WTC11 (cell line): ENCODE data around the gene LARGE1. TPM values are rescaled to one million over a fixed set of nuclear protein-coding genes. Genes with fewer than 3 reads are reported as not detected.

Experiments used
- ATAC-seq: fragments of 200-7000 bp; cut with Tn5 transposase; 2 replicates; pipeline ENCODE4 v1.10.0; 2021; ENCODE audit warnings: mild to moderate bottlenecking, moderate library complexity
- CTCF ChIA-PET: fragments of 300-600 bp; sonication (Branson Sonifier 250); formaldehyde crosslinking; loops from one replicate; lab custom pipeline; 2021; ENCODE audit warnings: antibody characterized with exemption; lab: Charles Lee
- POLR2A ChIA-PET: fragments of 350-600 bp; sonication (Branson Sonifier 250); formaldehyde crosslinking; loops from one replicate; lab custom pipeline; 2021; ENCODE audit warnings: antibody characterized with exemption; lab: Charles Lee
- DNase-seq: peaks from one replicate; pipeline ENCODE4 v3.0.0; 2021; ENCODE audit warnings: low spot score
- H3K27ac Mint-ChIP-seq: 2 replicates; pipeline ENCODE4 v1.8.0; 2021; ENCODE audit warnings: mixed read lengths
- H3K27me3 Mint-ChIP-seq: 2 replicates; pipeline ENCODE4 v1.8.0; 2021; ENCODE audit warnings: low read depth, mild to moderate bottlenecking, moderate library complexity, mixed read lengths
- H3K36me3 Mint-ChIP-seq: 2 replicates; pipeline ENCODE4 v1.8.0; 2021; ENCODE audit warnings: mixed read lengths
- H3K4me1 Mint-ChIP-seq: 2 replicates; pipeline ENCODE4 v1.8.0; 2022; ENCODE audit warnings: mixed read lengths
- H3K4me3 Mint-ChIP-seq: 2 replicates; pipeline ENCODE4 v1.8.0; 2021; ENCODE audit warnings: mild to moderate bottlenecking, moderate library complexity, mixed read lengths
- H3K9me3 Mint-ChIP-seq: 2 replicates; pipeline ENCODE4 v1.8.0; 2021; ENCODE audit warnings: mixed read lengths
- CBFB ChIP-seq: sonication (generic); formaldehyde crosslinking; IDR thresholded peaks from 2 replicates; pipeline ENCODE4 v1.8.1; 2022; ENCODE audit warnings: mild to moderate bottlenecking, low read depth, missing genetic modification reagents
- ESRRA ChIP-seq: sonication (generic); formaldehyde crosslinking; IDR thresholded peaks from 2 replicates; pipeline ENCODE4 v1.8.1; 2022; ENCODE audit warnings: mild to moderate bottlenecking, missing genetic modification reagents, borderline replicate concordance
- ETV6 ChIP-seq: sonication (generic); formaldehyde crosslinking; IDR thresholded peaks from 2 replicates; pipeline ENCODE4 v1.8.1; 2022; ENCODE audit warnings: mild to moderate bottlenecking, missing genetic modification reagents
- FOXP4 ChIP-seq: sonication (generic); formaldehyde crosslinking; IDR thresholded peaks from 2 replicates; pipeline ENCODE4 v1.8.0; 2022; ENCODE audit warnings: mild to moderate bottlenecking, missing genetic modification reagents
- GTF2I ChIP-seq: fragments of 250-450 bp; sonication (Bioruptor Pico); conservative IDR thresholded peaks from 2 replicates; pipeline ENCODE4 v1.4.0; 2021; ENCODE audit warnings: mild to moderate bottlenecking
- HMGA2 ChIP-seq: fragments of 250-450 bp; sonication (Bioruptor Pico); IDR thresholded peaks from 2 replicates; pipeline ENCODE4 v1.4.0; 2021; ENCODE audit warnings: mild to moderate bottlenecking, moderate library complexity
- IRF2 ChIP-seq: sonication (generic); formaldehyde crosslinking; IDR thresholded peaks from 2 replicates; pipeline ENCODE4 v1.8.0; 2022; ENCODE audit warnings: low read depth, missing genetic modification reagents, borderline replicate concordance
- MLX ChIP-seq: sonication (generic); formaldehyde crosslinking; IDR thresholded peaks from 2 replicates; pipeline ENCODE4 v1.8.1; 2023; ENCODE audit warnings: mild to moderate bottlenecking, missing genetic modification reagents, moderate library complexity
- NFATC4 ChIP-seq: fragments of 250-450 bp; sonication (Bioruptor Pico); IDR thresholded peaks from 2 replicates; pipeline ENCODE4 v1.9.0; 2021; ENCODE audit warnings: mild to moderate bottlenecking
- STAT6 ChIP-seq: sonication (generic); formaldehyde crosslinking; conservative IDR thresholded peaks from 2 replicates; pipeline ENCODE4 v1.8.1; 2023; ENCODE audit warnings: mild to moderate bottlenecking, low read depth, missing genetic modification reagents, moderate library complexity
- TEAD1 ChIP-seq: sonication (generic); formaldehyde crosslinking; IDR thresholded peaks from 2 replicates; pipeline ENCODE4 v1.8.0; 2022; ENCODE audit warnings: mild to moderate bottlenecking, missing genetic modification reagents
- TEAD4 ChIP-seq: sonication (generic); formaldehyde crosslinking; IDR thresholded peaks from 2 replicates; pipeline ENCODE4 v1.8.0; 2022; ENCODE audit warnings: mild to moderate bottlenecking, missing genetic modification reagents
- USF2 ChIP-seq: sonication (generic); formaldehyde crosslinking; IDR thresholded peaks from 2 replicates; pipeline ENCODE4 v1.8.1; 2023; ENCODE audit warnings: mild to moderate bottlenecking, missing genetic modification reagents, moderate library complexity
- ZNF121 ChIP-seq: sonication (generic); formaldehyde crosslinking; IDR thresholded peaks from 2 replicates; pipeline ENCODE4 v1.8.0; 2023; ENCODE audit warnings: missing genetic modification reagents
- ZNF263 ChIP-seq: sonication (generic); formaldehyde crosslinking; IDR thresholded peaks from 2 replicates; pipeline ENCODE4 v1.8.1; 2022; ENCODE audit warnings: low read depth, mild to moderate bottlenecking, moderate library complexity, missing genetic modification reagents
- ZNF317 ChIP-seq: sonication (generic); formaldehyde crosslinking; IDR thresholded peaks from 2 replicates; pipeline ENCODE4 v1.8.1; 2023; ENCODE audit warnings: low read depth, mild to moderate bottlenecking, moderate library complexity, missing genetic modification reagents, borderline replicate concordance
- ZNF416 ChIP-seq: fragments of 250-450 bp; sonication (Bioruptor Pico); IDR thresholded peaks from 2 replicates; pipeline ENCODE4 v1.9.0; 2021; ENCODE audit warnings: mild to moderate bottlenecking, inconsistent platforms
- ZNF512 ChIP-seq: sonication (generic); formaldehyde crosslinking; IDR thresholded peaks from 2 replicates; pipeline ENCODE4 v1.8.1; 2022; ENCODE audit warnings: missing genetic modification reagents, borderline replicate concordance
- total RNA-seq: library from RNA; stranded (reverse); gene quantifications from 3 replicates; pipeline ENCODE4 v1.2.3, GENCODE V29; 2021
- TF ChIP-seq, protein P1 (sequence below): sonication (generic); formaldehyde crosslinking; IDR thresholded peaks from 2 replicates; pipeline ENCODE4 v1.8.1; 2022; ENCODE audit warnings: mild to moderate bottlenecking, missing genetic modification reagents, moderate library complexity, borderline replicate concordance
- TF ChIP-seq, protein P2 (sequence below): fragments of 200-600 bp; IDR thresholded peaks from 2 replicates; pipeline ENCODE4 v1.8.0; 2022; ENCODE audit warnings: antibody characterized with exemption
- TF ChIP-seq, protein P3 (sequence below): sonication (generic); formaldehyde crosslinking; IDR thresholded peaks from 2 replicates; pipeline ENCODE4 v1.8.0; 2023; ENCODE audit warnings: missing genetic modification reagents

The LARGE1 gene
- total RNA-seq, 1 experiment from 2014 or later = 72.6 TPM

DNA sequence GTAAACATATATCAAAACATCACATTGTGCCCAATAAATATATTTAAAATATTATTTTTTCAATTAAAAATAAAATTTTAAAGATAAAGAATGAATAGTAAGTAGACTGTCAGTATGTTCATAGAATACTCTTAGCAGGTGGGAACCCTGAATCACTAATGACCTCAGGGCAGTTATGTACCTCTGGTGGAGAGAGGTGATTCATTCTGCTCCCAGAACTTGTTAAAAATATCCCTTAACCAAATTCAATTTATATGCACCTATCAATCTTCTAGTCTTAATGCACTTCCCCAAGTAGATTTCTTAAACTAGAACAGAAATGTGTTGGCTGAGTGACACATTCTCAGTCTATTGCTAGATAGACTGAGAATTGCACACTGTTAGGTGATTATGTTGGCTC is 678.2 kb downstream of the LARGE1 start:
- H3K36me3 Mint-ChIP-seq = no peaks in the 10 kb centered on the region
- no peak overlapping the region for H3K27ac Mint-ChIP-seq
- H3K4me3 Mint-ChIP-seq = no peak overlapping the region
- no peaks in the 10 kb centered on the region for H3K4me1 Mint-ChIP-seq
- no peak for TF ChIP-seq NFATC4 (CRISPR knock-in tag)
- no peak for TF ChIP-seq USF2 (CRISPR knock-in tag)
- no peak for TF ChIP-seq IRF2
- TF ChIP-seq ZNF263 (CRISPR knock-in tag) = no peak
- TF ChIP-seq, protein P1, sequence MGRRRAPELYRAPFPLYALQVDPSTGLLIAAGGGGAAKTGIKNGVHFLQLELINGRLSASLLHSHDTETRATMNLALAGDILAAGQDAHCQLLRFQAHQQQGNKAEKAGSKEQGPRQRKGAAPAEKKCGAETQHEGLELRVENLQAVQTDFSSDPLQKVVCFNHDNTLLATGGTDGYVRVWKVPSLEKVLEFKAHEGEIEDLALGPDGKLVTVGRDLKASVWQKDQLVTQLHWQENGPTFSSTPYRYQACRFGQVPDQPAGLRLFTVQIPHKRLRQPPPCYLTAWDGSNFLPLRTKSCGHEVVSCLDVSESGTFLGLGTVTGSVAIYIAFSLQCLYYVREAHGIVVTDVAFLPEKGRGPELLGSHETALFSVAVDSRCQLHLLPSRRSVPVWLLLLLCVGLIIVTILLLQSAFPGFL (CRISPR knock-in tag) = no peak
- TF ChIP-seq TEAD4 (CRISPR knock-in tag) = no peak
- no peak for TF ChIP-seq FOXP4 (CRISPR knock-in tag)
- ChIA-PET POLR2A (no interaction called here), CTCF (no interaction called here)
- DNase-seq = no peak
- H3K9me3 Mint-ChIP-seq = peaks cover 32% of the 10 kb centered on the region
- H3K27me3 Mint-ChIP-seq = peaks cover 32% of the 10 kb centered on the region
- no peak for ATAC-seq

DNA sequence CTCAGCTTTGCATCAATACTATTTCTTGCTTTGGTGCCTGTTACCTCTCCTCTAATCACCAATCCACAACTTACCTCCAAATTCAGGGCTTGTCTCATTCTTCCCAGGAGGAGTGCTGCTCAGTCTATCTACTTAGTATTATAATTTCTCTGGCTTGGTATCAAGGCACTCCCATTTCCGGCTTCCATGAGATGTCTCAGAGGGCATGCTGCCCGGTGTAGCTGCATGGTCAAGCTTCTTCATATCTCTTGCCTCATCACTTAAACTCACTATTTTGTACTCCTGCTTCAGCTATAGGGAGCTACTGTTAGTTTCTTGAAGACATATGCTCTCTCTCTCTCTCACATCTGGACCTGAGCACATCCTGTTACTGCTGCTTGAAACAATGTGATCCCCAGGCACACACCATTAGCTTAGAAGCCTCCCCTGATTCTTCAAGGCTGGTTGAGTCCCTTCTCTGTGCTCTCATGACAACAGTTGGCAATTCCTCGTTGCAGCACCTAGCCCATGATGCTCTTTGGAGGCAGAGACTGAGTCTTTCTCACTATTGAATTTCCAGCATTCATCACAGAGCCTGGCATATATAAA is 679.3 kb downstream of the LARGE1 start:
- ChIA-PET POLR2A (no interaction called here), CTCF (no interaction called here)
- no peak for DNase-seq
- H3K4me1 Mint-ChIP-seq = no peaks in the 10 kb centered on the region
- peaks cover 35% of the 10 kb centered on the region for H3K27me3 Mint-ChIP-seq
- no peaks in the 10 kb centered on the region for H3K36me3 Mint-ChIP-seq
- H3K27ac Mint-ChIP-seq = no peak overlapping the region
- peaks cover 32% of the 10 kb centered on the region for H3K9me3 Mint-ChIP-seq
- H3K4me3 Mint-ChIP-seq = no peak overlapping the region
- ATAC-seq = no peak
- TF ChIP-seq ZNF416 (CRISPR knock-in tag) (no peak), HMGA2 (no peak), ZNF317 (no peak), TEAD1 (no peak), ESRRA (no peak), GTF2I (CRISPR knock-in tag) (no peak), ETV6 (CRISPR knock-in tag) (no peak), MLX (CRISPR knock-in tag) (no peak), CBFB (no peak), ZNF512 (CRISPR knock-in tag) (no peak), STAT6 (no peak), ZNF121 (CRISPR knock-in tag) (no peak)
- TF ChIP-seq, protein P2, sequence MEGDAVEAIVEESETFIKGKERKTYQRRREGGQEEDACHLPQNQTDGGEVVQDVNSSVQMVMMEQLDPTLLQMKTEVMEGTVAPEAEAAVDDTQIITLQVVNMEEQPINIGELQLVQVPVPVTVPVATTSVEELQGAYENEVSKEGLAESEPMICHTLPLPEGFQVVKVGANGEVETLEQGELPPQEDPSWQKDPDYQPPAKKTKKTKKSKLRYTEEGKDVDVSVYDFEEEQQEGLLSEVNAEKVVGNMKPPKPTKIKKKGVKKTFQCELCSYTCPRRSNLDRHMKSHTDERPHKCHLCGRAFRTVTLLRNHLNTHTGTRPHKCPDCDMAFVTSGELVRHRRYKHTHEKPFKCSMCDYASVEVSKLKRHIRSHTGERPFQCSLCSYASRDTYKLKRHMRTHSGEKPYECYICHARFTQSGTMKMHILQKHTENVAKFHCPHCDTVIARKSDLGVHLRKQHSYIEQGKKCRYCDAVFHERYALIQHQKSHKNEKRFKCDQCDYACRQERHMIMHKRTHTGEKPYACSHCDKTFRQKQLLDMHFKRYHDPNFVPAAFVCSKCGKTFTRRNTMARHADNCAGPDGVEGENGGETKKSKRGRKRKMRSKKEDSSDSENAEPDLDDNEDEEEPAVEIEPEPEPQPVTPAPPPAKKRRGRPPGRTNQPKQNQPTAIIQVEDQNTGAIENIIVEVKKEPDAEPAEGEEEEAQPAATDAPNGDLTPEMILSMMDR = no peak
- TF ChIP-seq, protein P1 (CRISPR knock-in tag) = no peak
- TF ChIP-seq, protein P3, sequence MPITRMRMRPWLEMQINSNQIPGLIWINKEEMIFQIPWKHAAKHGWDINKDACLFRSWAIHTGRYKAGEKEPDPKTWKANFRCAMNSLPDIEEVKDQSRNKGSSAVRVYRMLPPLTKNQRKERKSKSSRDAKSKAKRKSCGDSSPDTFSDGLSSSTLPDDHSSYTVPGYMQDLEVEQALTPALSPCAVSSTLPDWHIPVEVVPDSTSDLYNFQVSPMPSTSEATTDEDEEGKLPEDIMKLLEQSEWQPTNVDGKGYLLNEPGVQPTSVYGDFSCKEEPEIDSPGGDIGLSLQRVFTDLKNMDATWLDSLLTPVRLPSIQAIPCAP (CRISPR knock-in tag) = no peak
